HG02938 (cell line): ENCODE results near the gene GOLGA6A.
"Not testable (repeated sequence)": the region's sequence is repeated elsewhere in the genome, so short reads cannot be mapped to it uniquely, and the experiment has no call there.

Experiments
- ATAC-seq: cut with Tn5 transposase; IDR thresholded peaks from one replicate; pipeline ENCODE4 v1.9.1; 2021; ENCODE audit warnings: mild to moderate bottlenecking, moderate library complexity; ENCODE audit not compliant: unreplicated experiment

The GOLGA6A gene

GRCh38 chr15:74082450-74082849 lies at the start of gene GOLGA6A:
Gene GOLGA6A (minus strand): TSS chr15:74082550. CDS start chr15:74082509, 41 bp downstream.
- ATAC-seq: not testable (repeated sequence)

GRCh38 chr15:74131628-74132413 lies 49.5 kb upstream of the GOLGA6A start:
- no peak for ATAC-seq

- ATAC-seq: no peak
Observed at GRCh38 chr15:74130849-74131627, 48.7 kb upstream of the GOLGA6A start.

GRCh38 chr15:74130155-74130848 lies 48.0 kb upstream of the GOLGA6A start, which contains the start of gene ISLR2:
Gene ISLR2 (plus strand): TSS chr15:74130586. CDS start chr15:74132755, 2,169 bp downstream.
- no peak for ATAC-seq

- ATAC-seq: no peak
Observed at GRCh38 chr15:74129586-74130154, 47.3 kb upstream of the GOLGA6A start.

- no peak for ATAC-seq
Observed at GRCh38 chr15:74128785-74129585, 46.6 kb upstream of the GOLGA6A start.

- no peak for ATAC-seq
Observed at GRCh38 chr15:74127954-74128784, 45.8 kb upstream of the GOLGA6A start.

GRCh38 chr15:74127255-74127953 lies 45.1 kb upstream of the GOLGA6A start:
- ATAC-seq: no peak

GRCh38 chr15:74124759-74125158 lies 42.4 kb upstream of the GOLGA6A start:
- ATAC-seq: no peak

GRCh38 chr15:74124196-74124595 lies 41.8 kb upstream of the GOLGA6A start:
- no peak for ATAC-seq

GRCh38 chr15:74123658-74124057 lies 41.3 kb upstream of the GOLGA6A start:
- no peak for ATAC-seq

GRCh38 chr15:74123131-74123429 lies 40.7 kb upstream of the GOLGA6A start:
- ATAC-seq: no peak

- no peak for ATAC-seq
Observed at GRCh38 chr15:74122403-74123130, 40.2 kb upstream of the GOLGA6A start.

GRCh38 chr15:74121858-74122257 lies 39.5 kb upstream of the GOLGA6A start:
- no peak for ATAC-seq

GRCh38 chr15:74121039-74121438 lies 38.7 kb upstream of the GOLGA6A start:
- no peak for ATAC-seq

GRCh38 chr15:74120426-74120825 lies 38.1 kb upstream of the GOLGA6A start:
- no peak for ATAC-seq

- ATAC-seq: no peak
Observed at GRCh38 chr15:74109713-74110112, 27.4 kb upstream of the GOLGA6A start.

- not testable (repeated sequence) for ATAC-seq
Observed at GRCh38 chr15:74108611-74109010, 26.3 kb upstream of the GOLGA6A start.
